GM20000 (cell line): ENCODE data around the gene P2RX1.
A peak's percentile ranks its signal among the peaks of the same experiment; 100 is the strongest.

Experiments
- DNase-seq: peaks from one replicate; pipeline ENCODE4 v3.0.0; 2012; ENCODE audit warnings: low spot score
- CTCF ChIP-seq: IDR thresholded peaks from 2 replicates; pipeline ENCODE4 v1.5.1; 2012; ENCODE audit warnings: mild to moderate bottlenecking, control low read depth; ENCODE audit errors: extremely low read depth, missing control alignments

Gene P2RX1

GRCh38 chr17:3915581-3915994 lies 677 bp downstream of the P2RX1 start:
- no peak for TF ChIP-seq CTCF
- DNase-seq = no peak

- peak; percentile 81 for DNase-seq
- TF ChIP-seq CTCF = no peak
These were observed 2.0 kb downstream of the P2RX1 start for GRCh38 chr17:3914312-3914670.

GRCh38 chr17:3913531-3914311 lies 2.5 kb downstream of the P2RX1 start:
- DNase-seq = peak; percentile 88

GRCh38 chr17:3912827-3913226 lies 3.4 kb downstream of the P2RX1 start:
- DNase-seq = no peak
- TF ChIP-seq CTCF = no peak

More at GRCh38 chr17:3913531-3914311, 2.5 kb downstream of the P2RX1 start:
- peak; percentile 98 for TF ChIP-seq CTCF

- TF ChIP-seq CTCF = no peak
- peak; percentile 85 for DNase-seq
These were observed 4.8 kb downstream of the P2RX1 start for GRCh38 chr17:3911271-3912053.

- no peak for DNase-seq
- TF ChIP-seq CTCF = no peak
These were observed 5.6 kb downstream of the P2RX1 start for GRCh38 chr17:3910420-3911270.
